GM19463 (cell line): ENCODE data around the gene PHLPP1.
A peak's percentile ranks its signal among the peaks of the same experiment; 100 is the strongest.

Experiments
- ATAC-seq: cut with Tn5 transposase; IDR thresholded peaks from one replicate; pipeline ENCODE4 v1.9.1; 2021; ENCODE audit warnings: mild to moderate bottlenecking, moderate library complexity; ENCODE audit not compliant: unreplicated experiment

The PHLPP1 gene

DNA sequence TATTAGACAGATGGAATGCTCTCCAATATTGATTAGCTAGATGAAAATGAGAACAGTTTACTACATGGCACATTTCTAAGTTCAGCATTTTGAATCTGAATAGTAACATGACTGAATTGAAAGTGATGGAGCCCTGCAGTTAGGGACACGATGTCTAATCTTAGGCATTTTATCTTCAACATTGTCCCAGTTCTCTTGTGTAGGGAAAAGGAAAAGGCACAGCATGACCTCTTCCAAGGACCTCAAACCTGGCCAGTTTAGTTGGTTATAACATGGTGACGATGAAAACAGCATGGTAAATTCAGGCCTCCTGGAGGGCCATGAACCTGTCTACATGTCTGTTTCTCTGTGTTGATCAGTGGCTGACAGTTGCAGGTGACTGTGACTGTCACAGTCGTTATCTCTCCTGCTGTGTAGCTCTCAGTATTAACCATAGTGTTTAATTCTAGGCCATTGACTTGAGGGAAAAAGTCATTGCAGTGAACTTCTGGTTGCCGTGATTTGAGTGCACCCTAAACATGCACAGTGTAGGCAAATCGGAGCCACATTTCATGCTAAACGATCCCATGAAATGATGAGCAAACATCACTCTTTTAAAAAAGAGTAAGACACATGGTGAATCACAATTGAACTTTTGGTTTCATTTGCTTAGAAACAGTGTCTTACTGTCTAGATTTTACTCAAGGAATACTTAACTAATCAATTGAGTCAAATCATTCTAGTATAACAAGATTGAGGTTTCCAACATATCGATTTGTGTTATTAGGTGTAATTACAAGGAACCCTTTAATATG lies 129.7 kb downstream of the PHLPP1 start:
- ATAC-seq, result peak; percentile 75

DNA sequence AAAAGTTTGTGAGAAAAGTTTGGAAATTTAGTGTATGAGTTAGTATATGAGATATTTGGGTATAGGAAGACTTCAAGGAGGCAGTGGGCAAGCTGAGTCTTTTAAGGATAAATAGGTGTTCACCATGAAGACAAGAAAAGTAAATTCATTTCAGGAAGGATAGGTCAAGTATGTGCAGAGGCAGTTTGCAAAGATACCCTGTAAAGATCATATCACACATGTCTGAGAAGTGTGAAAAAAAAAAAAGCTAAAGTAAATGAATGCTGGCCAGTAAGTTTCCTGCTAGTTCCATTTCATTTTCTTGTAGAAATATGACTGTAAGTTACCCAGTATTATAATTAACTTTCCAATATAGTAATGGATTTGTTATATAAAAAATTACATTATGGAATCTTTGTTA lies 131.0 kb downstream of the PHLPP1 start:
- ATAC-seq, result no peak

DNA sequence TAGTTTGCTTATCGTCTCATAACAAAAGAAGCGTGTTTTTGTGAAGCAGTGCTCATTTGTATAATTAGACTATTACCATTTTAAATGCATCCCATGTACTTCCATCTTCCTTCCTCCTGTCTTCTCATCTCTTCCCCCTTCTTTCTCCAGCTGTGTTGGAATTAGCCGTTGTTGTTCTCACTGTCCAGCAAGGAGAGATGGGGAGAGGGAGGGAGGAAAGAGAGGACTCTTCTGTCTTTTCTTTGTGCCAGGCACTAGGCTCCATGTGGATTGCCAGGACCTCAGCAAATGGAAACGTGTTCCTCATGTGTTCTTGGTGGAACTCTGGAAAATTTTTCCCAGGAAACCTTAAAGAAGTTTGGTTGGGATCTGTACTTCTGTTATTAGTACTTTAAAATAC lies 131.7 kb downstream of the PHLPP1 start:
- ATAC-seq, result no peak

DNA sequence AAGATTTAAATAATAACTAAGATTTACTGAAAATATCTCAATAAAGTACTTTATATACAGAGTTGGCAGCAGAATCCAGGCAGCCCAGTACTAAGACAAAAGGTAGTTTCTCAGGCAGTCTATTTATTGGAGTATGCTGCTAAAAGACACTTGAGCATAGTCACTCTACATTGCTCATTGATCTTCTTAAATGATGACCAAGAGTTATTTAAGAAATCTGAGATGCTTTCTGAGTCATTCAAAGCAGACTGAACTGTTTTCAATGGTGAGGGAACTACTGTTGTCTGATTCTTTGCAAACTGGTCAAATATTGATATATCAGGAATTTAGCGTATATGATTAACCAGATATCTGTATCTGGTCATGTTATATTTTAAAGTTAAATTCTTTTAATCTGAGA lies 133.6 kb downstream of the PHLPP1 start:
- no peak for ATAC-seq

DNA sequence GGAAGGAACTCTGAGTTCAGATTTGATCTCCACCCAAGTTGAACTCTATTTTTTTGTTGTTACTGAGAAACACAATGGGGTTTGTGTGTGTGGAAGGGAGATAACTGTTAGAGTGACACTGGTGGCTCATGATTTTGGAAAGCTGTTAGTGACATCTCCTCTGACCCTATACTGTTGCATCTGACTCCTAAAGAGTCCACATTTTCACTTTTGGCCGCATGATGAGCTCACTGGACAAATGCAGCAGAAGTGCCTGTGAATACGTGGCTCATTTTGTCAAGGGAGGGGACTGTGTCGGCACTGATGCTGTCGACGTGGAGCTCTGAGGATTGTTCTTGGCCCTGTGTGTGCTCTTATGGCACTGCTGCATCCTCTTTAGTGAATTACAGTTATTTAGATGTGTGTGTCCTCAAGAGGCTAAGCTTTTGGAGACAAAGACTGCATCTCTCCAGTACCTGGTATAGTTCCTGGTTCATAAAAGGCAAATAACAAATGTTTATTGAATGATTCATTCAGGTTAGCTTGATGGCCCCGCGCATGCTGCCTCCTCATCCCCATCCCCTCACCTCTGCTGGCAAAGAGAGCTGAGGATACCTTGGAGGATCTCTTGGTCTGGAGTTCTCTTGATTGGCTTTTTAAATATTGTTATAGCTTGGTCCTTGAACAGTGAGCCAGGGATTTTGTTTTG lies 135.4 kb downstream of the PHLPP1 start:
- no peak for ATAC-seq

DNA sequence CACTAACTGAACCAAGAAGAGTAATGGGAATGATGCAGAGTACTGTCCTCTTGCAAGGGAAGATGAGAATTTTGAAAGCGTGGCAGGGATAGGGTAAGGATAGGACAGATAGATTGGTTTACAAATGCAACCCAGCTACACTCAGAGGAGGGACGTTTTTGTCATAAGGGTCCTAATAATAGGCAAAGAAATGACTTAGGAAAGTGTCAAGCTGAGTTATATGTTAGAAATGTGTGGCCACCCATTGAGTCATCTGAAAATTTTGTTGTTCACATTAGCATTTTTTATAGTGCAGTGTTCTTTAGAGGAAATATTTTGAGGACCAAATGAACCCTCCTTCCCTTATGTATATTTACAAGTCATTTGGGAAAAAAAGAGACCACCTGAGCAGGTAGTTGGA lies 137.5 kb downstream of the PHLPP1 start:
- no peak for ATAC-seq

DNA sequence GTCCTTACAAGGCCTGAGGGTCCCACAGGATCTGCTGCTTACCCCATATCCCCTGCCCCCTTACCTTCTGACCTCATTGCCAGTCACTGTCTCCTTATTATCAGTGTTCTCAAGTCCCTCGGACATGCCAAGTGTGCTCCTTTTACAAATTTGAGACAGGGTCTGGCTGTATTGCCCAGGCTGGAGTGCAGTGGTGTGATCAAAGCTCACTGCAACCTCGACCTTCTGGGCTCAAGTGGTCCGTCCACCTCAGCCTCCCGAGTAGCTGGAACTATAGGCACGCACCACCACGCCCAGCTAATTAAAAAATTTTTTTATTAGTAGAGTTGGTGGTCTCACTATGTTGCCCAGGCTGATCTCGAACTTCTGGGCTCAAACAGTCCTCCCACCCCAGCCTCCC lies 141.0 kb downstream of the PHLPP1 start:
- no peak for ATAC-seq

DNA sequence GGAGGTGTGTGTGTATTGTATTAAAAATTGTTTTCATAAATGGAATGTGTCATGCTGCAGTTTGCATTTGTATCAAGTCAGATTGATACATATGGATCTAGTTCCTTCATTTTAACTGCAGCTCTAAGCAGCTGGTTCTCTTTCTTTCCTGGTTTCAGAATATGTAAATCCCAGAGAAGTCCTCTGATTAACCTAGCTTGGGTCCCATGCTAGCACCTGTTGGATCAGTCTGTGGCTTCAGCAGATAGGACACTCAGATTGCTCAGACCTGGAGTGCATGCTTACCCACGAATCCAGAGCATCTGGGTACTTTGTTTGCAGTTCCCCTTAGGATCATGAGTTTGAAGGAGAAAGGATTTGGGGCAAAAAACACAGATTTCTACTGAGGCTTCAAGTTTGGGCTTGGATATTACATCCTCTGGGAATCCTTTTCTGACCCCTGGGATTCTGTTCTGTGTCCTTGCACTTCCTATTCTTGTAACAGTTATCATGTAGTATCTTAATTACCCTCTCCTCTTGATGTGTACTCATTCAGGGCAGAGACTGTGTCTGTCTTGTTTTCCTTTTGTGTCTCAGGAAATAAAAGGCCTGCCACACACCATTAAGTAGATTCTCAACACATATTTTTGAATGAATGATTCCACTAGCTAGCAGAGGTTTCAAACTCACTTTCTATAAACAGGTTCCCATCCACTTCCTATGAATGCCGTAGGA lies 142.1 kb downstream of the PHLPP1 start:
- ATAC-seq, result no peak

DNA sequence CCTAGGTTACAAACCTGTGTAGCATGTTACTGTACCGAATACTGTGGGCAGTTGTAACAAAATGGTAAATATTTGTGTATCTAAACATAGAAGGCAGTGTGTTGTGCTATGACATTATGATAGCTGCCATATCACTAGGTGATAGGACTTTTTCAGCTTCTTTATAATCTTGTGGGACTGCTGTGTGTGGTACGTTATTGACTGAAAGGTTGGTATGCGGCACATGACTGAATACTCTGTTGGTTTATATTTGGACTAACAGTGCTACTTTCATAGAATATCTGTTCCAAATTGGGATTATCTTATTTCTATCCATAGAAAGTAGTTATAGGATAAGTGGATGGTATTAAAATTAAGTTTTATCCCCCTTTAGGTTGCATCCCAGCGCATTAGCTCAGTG lies 144.7 kb downstream of the PHLPP1 start:
- ATAC-seq, result no peak

DNA sequence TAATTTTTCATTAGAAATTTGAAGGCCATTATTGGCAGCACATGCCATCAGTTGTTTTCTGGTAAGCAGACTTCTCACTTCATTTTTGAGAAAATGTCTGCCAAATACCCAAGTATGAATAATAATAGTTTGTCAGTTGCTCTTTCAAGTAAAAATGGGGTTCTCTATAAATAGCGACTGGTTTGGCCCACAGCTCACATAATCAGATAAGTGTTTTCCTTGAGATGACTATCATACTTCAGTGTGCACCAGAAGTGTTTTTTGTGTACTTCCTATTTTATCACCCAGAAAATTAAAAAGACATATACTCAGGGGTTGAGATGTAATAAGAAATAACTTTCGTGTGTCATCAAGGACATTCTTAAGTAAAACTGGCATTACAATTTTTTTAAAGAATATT lies 147.1 kb downstream of the PHLPP1 start:
- ATAC-seq, result no peak

DNA sequence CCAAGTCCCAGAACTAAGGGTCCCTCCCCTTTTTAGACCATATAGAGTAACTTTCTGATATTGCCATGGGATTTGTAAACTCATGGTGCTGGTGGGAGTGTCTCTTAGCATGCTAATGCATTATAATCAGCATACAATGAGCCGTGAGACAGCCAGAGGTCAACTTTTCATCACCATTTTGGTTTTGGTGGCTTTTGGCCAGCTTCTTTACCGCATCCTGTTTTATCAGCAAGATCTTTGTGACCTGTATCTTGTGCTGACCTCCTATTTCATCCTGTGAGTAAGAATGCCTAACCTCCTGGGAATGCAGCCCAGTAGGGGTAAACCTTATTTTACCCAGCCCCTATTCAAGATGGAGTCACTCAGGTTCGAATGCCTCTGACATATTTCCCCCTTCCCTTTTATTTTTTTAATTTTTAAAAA lies 148.2 kb downstream of the PHLPP1 start:
- ATAC-seq, result no peak

DNA sequence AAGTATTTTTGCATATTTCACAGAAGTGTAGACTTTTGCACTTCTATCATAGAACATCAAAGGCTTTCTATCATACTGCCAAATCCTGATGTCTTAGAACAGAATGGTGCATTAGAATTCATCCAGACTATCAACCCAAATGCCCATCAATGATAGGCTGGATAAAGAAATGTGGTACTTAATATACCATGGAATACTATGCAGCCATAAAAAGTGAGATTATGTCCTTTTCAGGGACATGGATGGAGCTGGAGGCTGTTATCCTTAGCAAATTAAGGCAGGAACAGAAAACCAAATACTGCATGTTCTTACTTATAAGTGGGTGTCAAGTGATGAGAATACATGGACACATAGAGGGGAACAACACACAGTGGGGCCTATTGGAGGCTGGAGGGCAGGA lies 150.2 kb downstream of the PHLPP1 start:
- ATAC-seq, result no peak

DNA sequence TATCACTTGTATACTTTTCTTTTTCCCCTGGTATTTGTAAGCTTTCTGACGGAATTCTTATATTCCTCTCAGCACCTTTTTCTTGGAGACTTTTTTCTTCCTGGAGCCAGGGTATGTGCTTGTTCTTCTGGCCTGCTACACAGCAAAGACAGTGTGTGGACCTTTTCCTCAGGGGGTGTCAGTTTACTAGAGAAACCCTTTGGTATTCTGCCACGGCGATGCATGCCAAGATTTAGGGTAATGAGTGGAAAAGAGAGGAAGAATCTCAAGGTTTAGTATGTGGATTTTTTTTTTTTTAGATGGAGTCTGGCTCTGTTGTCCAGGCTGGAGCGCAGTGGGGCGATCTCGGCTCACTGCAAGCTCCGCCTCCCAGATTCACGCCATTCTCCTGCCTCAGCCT lies 152.2 kb downstream of the PHLPP1 start:
- ATAC-seq, result no peak

DNA sequence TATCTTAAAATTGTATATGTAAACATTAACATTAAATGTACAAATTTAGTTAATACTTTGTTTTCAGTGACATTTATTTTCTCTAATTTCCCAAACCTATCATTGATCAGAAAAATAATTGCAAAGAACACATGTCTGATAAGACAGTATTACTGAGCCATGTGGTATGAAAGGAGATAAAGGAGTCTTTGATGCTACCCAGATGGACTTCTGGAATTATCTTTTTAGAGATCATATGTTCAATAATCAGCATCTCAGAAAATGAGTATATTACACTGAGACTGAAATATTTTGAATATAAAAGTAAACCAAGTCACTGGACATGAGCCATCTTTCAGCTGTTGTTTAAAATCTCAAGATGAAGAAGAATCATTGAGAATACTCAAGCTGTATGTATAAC lies 153.3 kb downstream of the PHLPP1 start:
- no peak for ATAC-seq

DNA sequence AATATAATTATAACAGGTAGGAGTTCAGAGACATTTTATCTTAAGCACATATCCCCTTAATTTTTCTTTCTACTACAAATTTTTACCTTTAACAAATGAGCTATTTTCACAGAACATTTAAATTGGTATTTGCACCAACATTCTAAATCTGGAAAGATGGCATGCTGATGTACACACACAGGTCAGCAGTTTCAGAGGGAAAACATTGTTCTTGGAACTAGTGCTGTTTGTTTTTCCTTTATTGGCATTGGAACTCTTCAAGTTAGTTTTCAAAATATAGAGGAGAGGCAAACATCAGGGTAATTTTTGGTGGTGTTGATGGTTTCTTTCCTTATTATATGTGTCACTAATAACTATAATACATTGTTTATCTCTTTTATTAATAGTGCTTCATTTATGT lies 155.3 kb downstream of the PHLPP1 start:
- no peak for ATAC-seq

DNA sequence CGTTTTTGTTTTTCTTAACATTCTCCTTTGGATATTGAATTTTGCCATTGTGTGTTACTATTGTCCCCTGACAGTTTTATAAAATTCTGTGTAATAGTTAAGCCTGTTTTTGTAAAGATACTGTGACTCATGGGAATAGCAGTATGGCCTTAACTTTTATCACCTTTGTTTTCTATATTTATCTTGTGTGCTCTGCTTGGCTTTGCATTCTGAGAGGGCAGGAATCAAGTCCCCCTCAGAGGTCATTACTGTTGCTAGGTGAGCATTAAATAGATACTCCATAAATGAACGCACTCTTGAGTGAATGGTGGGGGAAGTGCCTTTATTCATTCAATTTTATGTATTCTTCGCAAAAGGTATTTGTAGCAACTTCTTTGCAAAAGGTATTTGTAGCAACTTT lies 160.0 kb downstream of the PHLPP1 start:
- ATAC-seq, result no peak

DNA sequence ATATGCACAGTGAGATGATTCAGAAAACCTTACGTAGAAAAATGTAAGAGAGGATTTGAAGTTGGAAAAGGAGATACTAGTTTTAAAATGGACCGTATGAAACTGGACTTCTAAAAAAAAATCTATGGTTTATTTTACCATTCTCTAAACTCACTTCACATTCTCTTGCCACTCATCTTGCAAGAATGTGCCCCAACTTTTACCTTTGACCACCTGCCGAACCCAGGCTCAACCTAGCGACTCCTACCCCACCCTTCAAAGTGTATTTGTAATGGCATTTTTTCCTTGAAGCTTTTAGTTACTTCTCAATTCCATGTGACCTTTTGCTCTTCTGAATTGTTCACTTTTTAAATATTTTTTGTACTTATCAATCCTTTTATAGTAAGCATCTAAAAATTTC lies 160.8 kb downstream of the PHLPP1 start:
- no peak for ATAC-seq

DNA sequence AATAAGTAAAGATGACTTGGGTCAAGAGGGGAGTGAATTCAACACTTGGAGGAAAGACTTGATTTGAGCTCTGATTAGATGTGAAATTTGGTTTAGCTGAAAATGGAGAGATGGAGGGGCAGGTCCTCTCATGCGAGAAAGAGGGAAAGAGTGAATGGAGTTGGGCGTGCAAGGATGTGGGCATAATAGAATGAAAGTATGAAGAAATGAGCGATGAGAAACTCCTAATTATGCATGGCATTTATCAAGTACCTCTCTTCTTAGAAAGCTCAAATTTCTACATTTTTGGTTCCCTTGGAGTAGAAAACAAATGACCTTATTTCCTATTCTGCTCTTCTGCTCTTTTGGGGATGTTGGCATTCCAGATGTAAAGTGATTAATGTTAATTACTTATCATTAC lies 161.5 kb downstream of the PHLPP1 start:
- ATAC-seq, result no peak

DNA sequence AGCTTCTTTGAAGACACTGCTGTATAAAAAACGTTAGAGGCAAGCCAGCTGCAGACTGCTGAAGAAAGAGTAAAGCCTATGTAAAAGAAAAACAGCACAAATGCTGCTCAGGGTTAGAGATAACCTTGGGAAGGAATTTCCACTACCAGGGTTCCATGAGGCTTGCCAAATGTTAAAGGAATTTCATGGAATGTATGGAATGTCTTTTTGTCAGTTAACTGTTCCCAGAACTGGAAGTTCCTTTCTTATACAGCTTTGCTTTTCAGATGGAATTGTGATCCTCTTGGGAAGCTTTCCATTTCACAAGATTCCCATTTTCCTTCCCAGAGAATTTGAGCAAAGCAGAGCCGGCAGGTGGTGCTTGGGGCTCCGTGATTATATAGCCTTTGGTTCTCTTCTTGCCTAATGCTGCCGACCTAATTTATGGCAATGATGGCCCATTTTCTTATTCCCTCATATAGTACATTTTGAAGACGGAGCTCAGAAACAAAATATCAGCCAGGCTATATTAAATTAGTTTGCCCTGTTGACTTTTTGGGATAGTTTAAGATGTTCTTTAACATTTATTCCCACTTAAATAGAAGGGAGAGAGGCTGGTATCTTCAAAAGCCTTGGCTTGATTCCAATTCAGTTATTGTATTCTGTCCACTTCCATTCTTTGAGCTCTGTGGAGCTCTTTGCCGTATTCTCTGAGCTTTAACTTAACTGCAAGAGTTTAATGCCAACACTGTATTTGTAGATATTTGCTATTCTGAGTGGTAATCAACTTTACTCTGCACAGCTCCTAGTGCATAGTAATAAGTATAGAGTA lies 162.3 kb downstream of the PHLPP1 start:
- ATAC-seq, result no peak

DNA sequence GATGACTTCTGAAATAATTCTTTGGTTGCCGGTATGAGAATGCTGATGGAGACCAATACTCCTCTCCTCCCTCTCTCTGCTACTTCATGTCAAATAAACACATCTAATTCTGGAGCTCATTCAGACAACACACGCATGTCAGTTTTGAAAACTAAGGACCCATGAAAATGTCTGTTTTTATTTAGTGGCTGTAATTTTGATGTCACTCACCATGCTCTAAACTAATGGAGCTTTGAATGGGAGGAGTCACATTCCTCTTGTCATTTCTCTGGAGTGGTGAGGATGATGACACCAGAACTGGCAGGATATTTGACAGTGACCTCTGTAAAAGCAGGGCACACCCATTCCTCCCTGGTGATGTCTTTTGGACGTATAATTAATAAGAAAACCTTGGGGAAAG lies 163.0 kb downstream of the PHLPP1 start:
- no peak for ATAC-seq

DNA sequence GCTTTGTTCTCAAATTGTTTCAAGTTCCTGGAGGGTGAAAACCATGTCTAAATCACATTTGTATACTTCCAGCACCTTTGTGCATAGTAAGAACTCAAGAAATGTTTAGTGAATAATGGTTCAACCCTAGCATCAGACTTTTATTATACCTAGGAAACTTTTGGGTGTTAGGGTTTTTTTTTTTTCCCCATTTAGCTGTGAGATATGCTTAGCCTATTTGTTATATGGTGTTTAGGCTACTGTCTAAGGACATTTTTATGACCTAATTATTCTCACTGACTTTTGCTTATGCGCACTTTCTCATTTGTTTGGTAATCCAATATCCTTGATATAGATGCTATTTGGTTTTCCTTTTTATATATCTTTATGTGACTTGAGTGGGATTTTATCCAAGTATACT lies 164.7 kb downstream of the PHLPP1 start:
- no peak for ATAC-seq
